ENCODE results near the gene TSSK3.
"Not testable (repeated sequence)": the region's sequence is repeated elsewhere in the genome, so short reads cannot be mapped to it uniquely, and the experiment has no call there.

The TSSK3 gene

GRCh38 chr1:32396524-32396923 lies 34.2 kb downstream of the TSSK3 start:
- not testable (repeated sequence) for DNase-seq (ENCODE audit: low read depth in 1 of 2, low spot score in 1 of 2)

GRCh38 chr1:32398401-32398800 lies 36.1 kb downstream of the TSSK3 start:
- DNase-seq (ENCODE audit: low read depth in 1 of 2, low spot score in 1 of 2): no peak

DNA sequence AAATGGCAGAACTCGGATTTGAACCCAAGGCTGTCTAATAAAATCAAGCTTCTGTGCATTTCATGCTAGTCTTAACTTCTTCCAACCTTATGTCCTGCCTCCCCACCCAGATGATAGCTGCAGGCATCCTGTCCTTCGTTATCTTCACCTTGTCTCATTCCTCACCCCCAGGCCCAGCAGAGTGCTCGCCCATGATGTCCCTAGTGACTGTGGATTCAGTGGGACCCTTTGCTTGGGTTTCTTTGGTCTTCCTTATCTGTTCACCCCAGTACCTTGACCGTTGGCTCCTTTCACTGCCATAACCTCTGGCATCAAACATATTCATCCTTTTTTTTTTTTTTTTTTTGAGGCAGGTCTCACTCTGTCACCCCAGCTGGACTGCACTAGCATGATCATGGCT lies 37.5 kb downstream of the TSSK3 start:
- no peak for DNase-seq (ENCODE audit: low read depth in 1 of 2, low spot score in 1 of 2)

GRCh38 chr1:32400876-32401631 lies 38.7 kb downstream of the TSSK3 start:
- DNase-seq (ENCODE audit: low read depth in 1 of 2, low spot score in 1 of 2): peak; percentile 12 to 43

DNA sequence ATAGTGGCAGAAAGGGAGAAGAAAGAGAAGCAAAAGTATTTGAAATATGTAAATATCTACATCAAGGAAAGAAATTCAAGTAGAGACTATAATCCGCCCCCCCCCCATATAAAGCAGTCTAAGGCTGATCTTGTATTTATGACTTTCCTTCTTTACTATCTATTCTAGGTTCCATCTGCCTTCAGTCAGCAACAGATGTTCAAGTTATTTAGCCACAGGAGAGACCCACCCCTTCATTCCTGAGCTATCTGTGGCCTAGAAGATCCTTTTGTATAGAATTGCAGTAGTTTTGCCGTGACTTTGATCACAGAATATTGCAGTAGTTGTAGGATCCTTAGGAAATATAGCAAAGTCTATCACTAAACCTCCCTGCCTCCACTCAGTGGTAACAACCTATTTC lies 42.6 kb downstream of the TSSK3 start:
- no peak for DNase-seq (ENCODE audit: low read depth in 1 of 2, low spot score in 1 of 2)

DNA sequence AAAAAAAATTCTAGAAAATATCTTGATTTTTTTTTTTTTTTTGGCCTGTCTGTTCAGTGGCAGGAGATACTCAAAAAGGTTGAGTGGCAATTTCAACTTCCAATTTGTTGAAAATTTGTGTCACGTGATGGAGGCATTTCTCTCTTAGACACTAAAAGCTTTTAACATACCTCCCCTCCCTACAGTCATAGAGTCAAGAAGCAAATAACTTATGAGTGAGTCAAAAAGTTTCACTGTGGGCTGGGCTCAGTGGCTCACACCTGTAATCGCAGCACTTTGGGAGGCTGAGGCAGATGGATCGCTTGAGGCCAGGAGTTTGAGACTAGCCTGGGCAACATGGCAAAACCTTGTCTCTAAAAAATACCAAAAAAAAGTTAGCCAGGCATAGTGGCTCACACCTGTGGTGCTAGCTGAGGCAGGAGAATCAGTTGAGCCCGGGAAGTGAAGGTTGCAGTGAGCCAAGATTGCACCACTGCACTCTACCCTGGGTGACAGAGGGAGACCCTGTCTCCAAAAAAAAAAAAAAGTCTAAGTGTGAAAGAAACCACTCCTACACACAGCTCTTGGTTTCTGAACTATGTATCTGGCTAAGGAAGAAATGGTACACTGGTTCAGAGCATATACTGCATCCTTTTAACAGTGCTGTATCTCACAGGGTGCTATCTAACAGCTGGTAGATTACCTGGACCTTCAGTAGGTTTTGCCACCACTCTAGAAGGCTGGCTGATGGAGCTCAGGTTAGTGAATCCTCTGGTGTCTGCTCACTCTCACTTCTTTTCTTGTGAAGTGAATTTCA lies 43.5 kb downstream of the TSSK3 start:
- no peak for DNase-seq (ENCODE audit: low read depth in 1 of 2, low spot score in 1 of 2)

GRCh38 chr1:32406629-32407111 lies 44.3 kb downstream of the TSSK3 start:
- no peak for DNase-seq (ENCODE audit: low read depth in 1 of 2, low spot score in 1 of 2)

DNA sequence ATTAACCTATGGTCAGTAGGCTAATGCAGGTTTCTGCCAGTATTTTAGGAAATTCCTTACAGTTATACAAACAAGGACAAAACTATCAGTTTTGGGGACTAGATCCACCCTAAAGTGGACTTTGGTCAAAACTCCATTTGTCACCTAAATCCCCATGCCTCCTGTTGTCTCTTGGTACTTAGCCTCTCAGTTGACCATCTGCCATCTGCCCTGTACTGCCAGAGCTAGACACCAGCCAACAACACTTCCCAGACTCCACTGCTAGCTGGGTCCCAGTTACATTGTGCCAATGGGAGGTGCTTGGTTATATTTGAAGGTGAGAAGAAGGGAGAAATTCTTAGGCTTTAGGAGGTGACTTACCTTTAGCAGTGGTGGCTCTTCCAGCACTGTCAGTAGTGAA lies 48.9 kb downstream of the TSSK3 start:
- no peak for DNase-seq (ENCODE audit: low read depth in 1 of 2, low spot score in 1 of 2)

- DNase-seq (ENCODE audit: low read depth in 1 of 2, low spot score in 1 of 2): peak in 1 of 2 donors; percentile 49
Observed at GRCh38 chr1:32413507-32414185, 51.3 kb downstream of the TSSK3 start.

Measured in stimulated activated CD4-positive, alpha-beta T cell treated with anti-CD3 and anti-CD28 coated beads, Interleukin-15, amount 100 ng/mL, for 1 hour (primary cell).